ENCODE data around the gene RFNG. TPM values are rescaled to one million over a fixed set of nuclear protein-coding genes. Genes with fewer than 3 reads are reported as not detected.

Gene RFNG
- total and polyA plus RNA-seq, 2 donors from 2014 or later, result 29.8 to 47.3 TPM

- peaks cover 0 to 3% (median 2%) of the 10 kb centered on the region in 3 donors for H3K36me3 ChIP-seq (ENCODE audit: control insufficient read depth in 2 of 3, insufficient read depth in 3 of 3, low read length in 3 of 3)
- no peaks in the 10 kb centered on the region for H3K27me3 ChIP-seq (ENCODE audit: control insufficient read depth, insufficient read depth, low read length)
- no peak overlapping the region for H3K9ac ChIP-seq (ENCODE audit: low read length in 3 of 3)
- intact Hi-C loops (cut with DNase I), result no loop called here
- no peaks in the 10 kb centered on the region for H3K9me3 ChIP-seq (ENCODE audit: control insufficient read depth in 2 of 3, insufficient read depth in 1 of 3, low read length in 3 of 3)
- FAIRE-seq (no peak), DNase-seq (no peak)
- H3K4me3 ChIP-seq (ENCODE audit: low read length in 3 of 3), result no peak overlapping the region
- TF ChIP-seq CTCF (IDR thresholded peaks at IDR 0.05; ENCODE audit: borderline replicate concordance, extremely low read depth, insufficient read depth), result no peak
- H3K27ac ChIP-seq (ENCODE audit: low read depth in 2 of 2, low read length in 2 of 2), result no peak overlapping the region
- peaks cover 0 to 20% (median 8%) of the 10 kb centered on the region in 3 donors for H3K4me1 ChIP-seq (ENCODE audit: control insufficient read depth in 2 of 3, insufficient read depth in 2 of 3, low read depth in 1 of 3, low read length in 3 of 3)
These were observed 3.0 kb downstream of the RFNG start for GRCh38 chr17:82048571-82048971.

- intact Hi-C loops (cut with DNase I), result no loop called here
- peaks cover 0 to 3% (median 2%) of the 10 kb centered on the region in 3 donors for H3K36me3 ChIP-seq (ENCODE audit: control insufficient read depth in 2 of 3, insufficient read depth in 3 of 3, low read length in 3 of 3)
These were observed 3.6 kb downstream of the RFNG start for GRCh38 chr17:82047914-82048570.

GRCh38 chr17:82047379-82047778 lies 4.2 kb downstream of the RFNG start:
- Histone ChIP-seq H3K9ac (ENCODE audit: low read length in 3 of 3) (no peak overlapping the region), H3K4me1 (ENCODE audit: control insufficient read depth in 2 of 3, insufficient read depth in 2 of 3, low read depth in 1 of 3, low read length in 3 of 3) (peaks cover 0 to 11% (median 0%) of the 10 kb centered on the region in 3 donors), H3K9me3 (ENCODE audit: control insufficient read depth in 2 of 3, insufficient read depth in 1 of 3, low read length in 3 of 3) (no peaks in the 10 kb centered on the region), H3K4me3 (ENCODE audit: low read length in 3 of 3) (no peak overlapping the region), H3K27me3 (ENCODE audit: control insufficient read depth, insufficient read depth, low read length) (no peaks in the 10 kb centered on the region), H3K36me3 (ENCODE audit: control insufficient read depth in 2 of 3, insufficient read depth in 3 of 3, low read length in 3 of 3) (peaks cover 0 to 3% (median 2%) of the 10 kb centered on the region in 3 donors), H3K27ac (ENCODE audit: low read depth in 2 of 2, low read length in 2 of 2) (no peak overlapping the region)
- TF ChIP-seq CTCF (IDR thresholded peaks at IDR 0.05; ENCODE audit: borderline replicate concordance, extremely low read depth, insufficient read depth), result no peak
- FAIRE-seq, result no peak
- intact Hi-C loops (cut with DNase I), result no loop called here
- no peak for DNase-seq

More at GRCh38 chr17:82047914-82048570, 3.6 kb downstream of the RFNG start:
- FAIRE-seq (no peak), DNase-seq (no peak)
- Histone ChIP-seq H3K4me3 (ENCODE audit: low read length in 3 of 3) (no peak overlapping the region), H3K27ac (ENCODE audit: low read depth in 2 of 2, low read length in 2 of 2) (no peak overlapping the region), H3K4me1 (ENCODE audit: control insufficient read depth in 2 of 3, insufficient read depth in 2 of 3, low read depth in 1 of 3, low read length in 3 of 3) (peaks cover 0 to 17% (median 4%) of the 10 kb centered on the region in 3 donors), H3K27me3 (ENCODE audit: control insufficient read depth, insufficient read depth, low read length) (no peaks in the 10 kb centered on the region), H3K9me3 (ENCODE audit: control insufficient read depth in 2 of 3, insufficient read depth in 1 of 3, low read length in 3 of 3) (no peaks in the 10 kb centered on the region), H3K9ac (ENCODE audit: low read length in 3 of 3) (no peak overlapping the region)
- TF ChIP-seq CTCF (IDR thresholded peaks at IDR 0.05; ENCODE audit: borderline replicate concordance, extremely low read depth, insufficient read depth), result no peak
